Body of pancreas (tissue), 4 donors: ENCODE data around the gene TMEM135.

Experiments
- CTCF ChIP-seq, 7 experiments: fragments of 450-650 bp in 4 of 7; fragments of 200-600 bp in 3 of 7; sonication (generic) in 3 of 7; IDR thresholded peaks; one replicate each; pipeline ENCODE4 v1.5.1; 2016 to 2019; ENCODE audit warnings: antibody characterized with exemption in 7 of 7
- POLR2A ChIP-seq, 3 donors: fragments of 450-650 bp; IDR thresholded peaks; one replicate each; pipeline ENCODE4 v1.6.1; 2016; ENCODE audit warnings: antibody characterized with exemption in 3 of 3, mild to moderate bottlenecking in 2 of 3

DNA sequence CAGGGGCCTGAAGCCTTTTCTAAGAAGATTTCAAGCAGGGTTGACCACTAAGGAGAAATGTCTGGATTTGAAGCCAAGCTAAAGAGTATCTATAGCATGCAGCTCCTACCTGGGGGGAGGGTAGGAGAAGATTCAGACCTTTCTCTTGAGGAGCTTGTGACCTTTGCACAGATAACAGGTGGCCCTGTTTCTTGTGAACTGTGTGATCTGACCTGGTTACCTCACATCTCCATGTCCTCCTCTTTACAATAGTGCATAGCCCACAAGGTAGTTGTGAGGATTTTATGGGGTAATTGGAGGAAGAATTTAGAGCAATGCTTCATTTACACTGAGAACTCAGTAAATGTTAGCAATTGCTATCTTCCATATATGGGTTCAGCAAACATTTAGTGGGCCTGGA is 310.1 kb downstream of the TMEM135 start:
- TF ChIP-seq POLR2A (IDR thresholded peaks at IDR 0.05) (no peak), CTCF (IDR thresholded peaks at IDR 0.05) (no peak)
